ENCODE data around the gene SHB.

The SHB gene

GRCh38 chr9:37995961-37996818 is 72.8 kb downstream of the SHB start:
- peaks cover 8% of the 10 kb centered on the region; the same call in 1 of the 2 replicates for H3K4me1 ChIP-seq (ENCODE audit: insufficient read depth, low read length)
- no peaks in the 10 kb centered on the region for H3K9me3 ChIP-seq (ENCODE audit: insufficient read depth, low read depth, low read length)
- H3K9ac ChIP-seq (ENCODE audit: low read depth, low read length) = no peak overlapping the region
- no peaks in the 10 kb centered on the region for H3K27me3 ChIP-seq (ENCODE audit: insufficient read depth, low read length)
- H3K4me3 ChIP-seq (ENCODE audit: low read length) = no peak overlapping the region
- no peaks in the 10 kb centered on the region for H3K36me3 ChIP-seq (ENCODE audit: insufficient read depth, low read depth, low read length)
- H3K27ac ChIP-seq (ENCODE audit: low read length) = no peak overlapping the region

- H3K27me3 ChIP-seq (ENCODE audit: insufficient read depth, low read length) = no peaks in the 10 kb centered on the region
- H3K4me1 ChIP-seq (ENCODE audit: insufficient read depth, low read length) = peaks cover 4% of the 10 kb centered on the region; the same call in 1 of the 2 replicates
- H3K27ac ChIP-seq (ENCODE audit: low read length) = no peak overlapping the region
- no peaks in the 10 kb centered on the region for H3K9me3 ChIP-seq (ENCODE audit: insufficient read depth, low read depth, low read length)
- no peak overlapping the region for H3K4me3 ChIP-seq (ENCODE audit: low read length)
- no peaks in the 10 kb centered on the region for H3K36me3 ChIP-seq (ENCODE audit: insufficient read depth, low read depth, low read length)
- H3K9ac ChIP-seq (ENCODE audit: low read depth, low read length) = no peak overlapping the region
Measured at GRCh38 chr9:37995348-37995737, 73.7 kb downstream of the SHB start.

- H3K4me1 ChIP-seq (ENCODE audit: insufficient read depth, low read length) = peaks cover 4% of the 10 kb centered on the region; the same call in 1 of the 2 replicates
- H3K27ac ChIP-seq (ENCODE audit: low read length) = no peak overlapping the region
- H3K9ac ChIP-seq (ENCODE audit: low read depth, low read length) = no peak overlapping the region
- H3K9me3 ChIP-seq (ENCODE audit: insufficient read depth, low read depth, low read length) = no peaks in the 10 kb centered on the region
- no peaks in the 10 kb centered on the region for H3K27me3 ChIP-seq (ENCODE audit: insufficient read depth, low read length)
- H3K4me3 ChIP-seq (ENCODE audit: low read length) = no peak overlapping the region
- no peaks in the 10 kb centered on the region for H3K36me3 ChIP-seq (ENCODE audit: insufficient read depth, low read depth, low read length)
Measured at GRCh38 chr9:37994639-37995347, 74.2 kb downstream of the SHB start.

GRCh38 chr9:37992924-37993349 is 76.1 kb downstream of the SHB start:
- Histone ChIP-seq H3K9ac (ENCODE audit: low read depth, low read length) (no peak overlapping the region), H3K36me3 (ENCODE audit: insufficient read depth, low read depth, low read length) (no peaks in the 10 kb centered on the region), H3K9me3 (ENCODE audit: insufficient read depth, low read depth, low read length) (no peaks in the 10 kb centered on the region), H3K27me3 (ENCODE audit: insufficient read depth, low read length) (no peaks in the 10 kb centered on the region), H3K27ac (ENCODE audit: low read length) (no peak overlapping the region), H3K4me1 (ENCODE audit: insufficient read depth, low read length) (no peaks in the 10 kb centered on the region), H3K4me3 (ENCODE audit: low read length) (no peak overlapping the region)

GRCh38 chr9:37990404-37991015 is 78.5 kb downstream of the SHB start:
- H3K4me1 ChIP-seq (ENCODE audit: insufficient read depth, low read length) = no peaks in the 10 kb centered on the region
- no peak overlapping the region for H3K27ac ChIP-seq (ENCODE audit: low read length)

GRCh38 chr9:37989701-37990100 is 79.3 kb downstream of the SHB start:
- Histone ChIP-seq H3K4me3 (ENCODE audit: low read length) (no peak overlapping the region), H3K4me1 (ENCODE audit: insufficient read depth, low read length) (no peaks in the 10 kb centered on the region), H3K9ac (ENCODE audit: low read depth, low read length) (no peak overlapping the region), H3K27me3 (ENCODE audit: insufficient read depth, low read length) (no peaks in the 10 kb centered on the region), H3K27ac (ENCODE audit: low read length) (no peak overlapping the region), H3K9me3 (ENCODE audit: insufficient read depth, low read depth, low read length) (no peaks in the 10 kb centered on the region), H3K36me3 (ENCODE audit: insufficient read depth, low read depth, low read length) (no peaks in the 10 kb centered on the region)

More at GRCh38 chr9:37990404-37991015, 78.5 kb downstream of the SHB start:
- H3K27me3 ChIP-seq (ENCODE audit: insufficient read depth, low read length) = no peaks in the 10 kb centered on the region
- H3K9ac ChIP-seq (ENCODE audit: low read depth, low read length) = no peak overlapping the region
- H3K9me3 ChIP-seq (ENCODE audit: insufficient read depth, low read depth, low read length) = no peaks in the 10 kb centered on the region
- no peaks in the 10 kb centered on the region for H3K36me3 ChIP-seq (ENCODE audit: insufficient read depth, low read depth, low read length)
- no peak overlapping the region for H3K4me3 ChIP-seq (ENCODE audit: low read length)

GRCh38 chr9:37988602-37989001 is 80.4 kb downstream of the SHB start:
- Histone ChIP-seq H3K9ac (ENCODE audit: low read depth, low read length) (no peak overlapping the region), H3K4me1 (ENCODE audit: insufficient read depth, low read length) (no peaks in the 10 kb centered on the region), H3K9me3 (ENCODE audit: insufficient read depth, low read depth, low read length) (no peaks in the 10 kb centered on the region), H3K4me3 (ENCODE audit: low read length) (no peak overlapping the region), H3K27ac (ENCODE audit: low read length) (no peak overlapping the region), H3K27me3 (ENCODE audit: insufficient read depth, low read length) (no peaks in the 10 kb centered on the region), H3K36me3 (ENCODE audit: insufficient read depth, low read depth, low read length) (no peaks in the 10 kb centered on the region)

- no peaks in the 10 kb centered on the region for H3K9me3 ChIP-seq (ENCODE audit: insufficient read depth, low read depth, low read length)
- H3K27me3 ChIP-seq (ENCODE audit: insufficient read depth, low read length) = no peaks in the 10 kb centered on the region
- H3K9ac ChIP-seq (ENCODE audit: low read depth, low read length) = no peak overlapping the region
- H3K4me3 ChIP-seq (ENCODE audit: low read length) = no peak overlapping the region
- H3K27ac ChIP-seq (ENCODE audit: low read length) = no peak overlapping the region
- no peaks in the 10 kb centered on the region for H3K4me1 ChIP-seq (ENCODE audit: insufficient read depth, low read length)
- no peaks in the 10 kb centered on the region for H3K36me3 ChIP-seq (ENCODE audit: insufficient read depth, low read depth, low read length)
Measured at GRCh38 chr9:37988041-37988440, 81.0 kb downstream of the SHB start.

GRCh38 chr9:37987467-37987981 is 81.5 kb downstream of the SHB start:
- H3K4me3 ChIP-seq (ENCODE audit: low read length) = no peak overlapping the region
- no peaks in the 10 kb centered on the region for H3K9me3 ChIP-seq (ENCODE audit: insufficient read depth, low read depth, low read length)
- H3K27ac ChIP-seq (ENCODE audit: low read length) = no peak overlapping the region
- no peaks in the 10 kb centered on the region for H3K4me1 ChIP-seq (ENCODE audit: insufficient read depth, low read length)
- H3K36me3 ChIP-seq (ENCODE audit: insufficient read depth, low read depth, low read length) = no peaks in the 10 kb centered on the region
- no peaks in the 10 kb centered on the region for H3K27me3 ChIP-seq (ENCODE audit: insufficient read depth, low read length)
- no peak overlapping the region for H3K9ac ChIP-seq (ENCODE audit: low read depth, low read length)

GRCh38 chr9:37986771-37987258 is 82.2 kb downstream of the SHB start:
- Histone ChIP-seq H3K4me1 (ENCODE audit: insufficient read depth, low read length) (no peaks in the 10 kb centered on the region), H3K27ac (ENCODE audit: low read length) (no peak overlapping the region), H3K27me3 (ENCODE audit: insufficient read depth, low read length) (no peaks in the 10 kb centered on the region), H3K9me3 (ENCODE audit: insufficient read depth, low read depth, low read length) (no peaks in the 10 kb centered on the region), H3K9ac (ENCODE audit: low read depth, low read length) (no peak overlapping the region), H3K4me3 (ENCODE audit: low read length) (no peak overlapping the region), H3K36me3 (ENCODE audit: insufficient read depth, low read depth, low read length) (no peaks in the 10 kb centered on the region)

GRCh38 chr9:37986001-37986400 is 83.0 kb downstream of the SHB start:
- H3K36me3 ChIP-seq (ENCODE audit: insufficient read depth, low read depth, low read length) = no peaks in the 10 kb centered on the region
- H3K4me3 ChIP-seq (ENCODE audit: low read length) = no peak overlapping the region
- no peaks in the 10 kb centered on the region for H3K4me1 ChIP-seq (ENCODE audit: insufficient read depth, low read length)
- no peaks in the 10 kb centered on the region for H3K9me3 ChIP-seq (ENCODE audit: insufficient read depth, low read depth, low read length)
- no peaks in the 10 kb centered on the region for H3K27me3 ChIP-seq (ENCODE audit: insufficient read depth, low read length)
- no peak overlapping the region for H3K27ac ChIP-seq (ENCODE audit: low read length)
- no peak overlapping the region for H3K9ac ChIP-seq (ENCODE audit: low read depth, low read length)

Measured in iPS-20b (cell line).